ENCODE data around the gene INPP5K.
"Not testable (repeated sequence)": the region's sequence is repeated elsewhere in the genome, so short reads cannot be mapped to it uniquely, and the experiment has no call there.

The INPP5K gene

DNA sequence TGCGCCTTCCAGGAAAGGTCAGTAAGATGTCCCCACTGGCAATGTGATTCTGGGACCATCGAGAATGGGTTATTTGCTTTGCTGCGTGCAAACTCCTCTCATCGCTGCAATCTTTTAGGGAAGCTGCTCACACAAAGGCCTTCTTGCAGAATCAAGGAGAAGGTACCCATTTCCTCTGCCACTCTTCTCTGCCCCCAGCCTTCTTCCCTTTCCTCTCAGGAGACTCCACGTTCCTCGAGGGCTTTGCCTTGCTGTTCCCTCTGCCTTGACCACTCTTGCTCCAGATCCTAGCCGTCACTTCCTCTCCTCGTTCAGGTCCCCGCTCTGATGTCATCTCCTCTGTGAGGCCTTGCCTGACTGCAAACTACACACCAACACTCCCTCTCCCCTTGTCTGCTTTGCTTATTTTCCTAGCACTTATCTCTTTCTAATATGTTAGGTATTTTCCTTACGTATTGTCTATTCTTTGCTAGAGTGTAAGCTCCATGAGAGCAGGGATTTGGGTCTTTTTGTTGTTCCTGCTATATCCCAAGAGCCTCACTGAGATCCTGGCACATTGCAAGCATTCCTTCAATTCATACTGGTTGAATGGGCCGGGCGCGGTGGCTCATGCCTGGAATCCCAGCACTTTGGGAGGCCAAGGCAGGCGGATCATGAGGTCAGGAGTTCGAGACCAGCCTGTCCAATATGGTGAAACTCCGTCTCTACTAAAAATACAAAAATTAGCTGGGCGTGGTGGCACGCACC lies 55.0 kb downstream of the INPP5K start:
- DNase-seq, result no peak

GRCh38 chr17:1460233-1460632 lies 56.2 kb downstream of the INPP5K start:
- no peak for DNase-seq

DNA sequence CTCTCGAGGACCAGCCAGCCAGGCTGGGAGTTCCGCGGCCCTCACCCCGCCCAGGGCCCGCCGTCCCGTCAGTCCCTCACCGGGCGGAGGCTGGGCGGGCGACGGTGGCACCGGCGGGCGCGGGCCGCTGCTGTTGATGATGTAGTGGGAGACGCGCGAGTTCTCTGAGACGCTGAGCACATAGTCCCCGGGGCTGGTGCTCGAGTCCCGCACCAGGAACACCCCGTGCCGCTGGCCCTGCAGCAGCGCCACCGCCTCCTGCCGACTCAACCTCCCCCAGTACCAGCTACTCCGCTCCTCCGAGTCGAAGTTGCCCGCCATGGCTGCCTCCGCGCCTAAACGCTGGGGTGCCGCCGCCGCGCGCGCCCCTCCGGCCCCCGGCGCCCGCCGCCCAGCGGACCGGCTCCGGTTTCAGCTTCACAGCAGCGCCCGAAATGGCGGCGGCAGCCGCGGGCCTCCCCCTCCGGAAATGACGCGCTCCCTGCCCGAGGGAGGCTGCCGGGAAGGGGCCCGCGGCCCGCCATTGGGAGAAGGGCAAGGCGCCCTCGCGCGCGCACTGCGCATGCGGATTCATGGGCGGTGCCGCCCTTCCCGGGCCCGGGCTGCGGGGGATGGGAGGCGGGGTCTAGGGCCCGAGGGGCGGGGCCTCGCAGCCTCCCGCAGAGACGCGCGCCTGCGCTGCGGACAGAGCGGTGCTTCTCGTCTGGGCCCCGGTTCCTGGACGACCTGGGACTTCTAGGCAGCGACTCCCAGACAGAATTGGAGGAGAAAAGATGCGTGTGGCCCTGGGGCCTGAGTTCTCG lies 60.4 kb downstream of the INPP5K start, which contains the start of gene CRK:
TSS of gene CRK (minus strand) at position 436 of the 803 bp plus-strand sequence. CDS start at position 321, 115 bp downstream.
- DNase-seq, result peak; percentile 97 to 99

GRCh38 chr17:1455291-1455796 lies 61.1 kb downstream of the INPP5K start:
- DNase-seq, result peak in 1 of 2 experiments; percentile 28

DNA sequence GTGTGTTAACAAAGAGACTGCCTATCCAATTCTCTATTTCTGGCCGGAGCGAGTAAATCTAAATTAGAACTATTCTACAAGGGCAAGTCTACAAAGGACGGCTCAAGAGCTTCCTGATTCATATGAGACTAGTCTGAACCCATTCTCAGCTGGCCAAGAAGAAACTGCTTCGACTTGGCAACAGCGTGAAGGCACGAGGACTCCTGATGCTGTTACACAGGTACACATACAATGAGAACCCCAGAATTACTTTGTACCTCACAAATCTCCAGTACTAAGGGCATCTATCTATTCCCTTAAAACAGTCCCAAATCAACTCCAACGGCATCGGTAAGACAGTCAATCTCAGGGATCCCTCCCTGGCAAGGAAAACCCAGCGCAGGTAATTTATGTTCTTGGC lies 61.9 kb downstream of the INPP5K start:
- no peak for DNase-seq

GRCh38 chr17:1453694-1454093 lies 62.7 kb downstream of the INPP5K start:
- not testable (repeated sequence) for DNase-seq

DNA sequence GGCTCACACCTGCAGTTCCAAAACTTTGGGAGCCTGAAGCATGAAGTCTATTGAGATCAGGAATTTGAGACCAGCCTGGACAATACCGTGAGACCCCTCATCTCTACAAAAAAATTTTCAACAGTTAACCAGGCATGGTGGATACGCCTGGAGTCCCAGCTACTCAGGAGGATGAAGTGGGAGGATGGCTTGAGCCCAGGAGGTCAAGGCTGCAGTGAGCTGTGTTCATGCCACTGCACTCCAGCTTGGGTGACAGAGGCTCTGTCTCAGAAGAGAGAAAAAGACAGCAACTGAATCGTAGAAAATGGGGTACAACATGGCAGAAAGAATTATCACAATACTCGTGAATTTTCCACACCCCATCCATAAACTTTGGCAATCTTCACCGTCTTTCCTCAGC lies 63.6 kb downstream of the INPP5K start:
- no peak for DNase-seq

DNA sequence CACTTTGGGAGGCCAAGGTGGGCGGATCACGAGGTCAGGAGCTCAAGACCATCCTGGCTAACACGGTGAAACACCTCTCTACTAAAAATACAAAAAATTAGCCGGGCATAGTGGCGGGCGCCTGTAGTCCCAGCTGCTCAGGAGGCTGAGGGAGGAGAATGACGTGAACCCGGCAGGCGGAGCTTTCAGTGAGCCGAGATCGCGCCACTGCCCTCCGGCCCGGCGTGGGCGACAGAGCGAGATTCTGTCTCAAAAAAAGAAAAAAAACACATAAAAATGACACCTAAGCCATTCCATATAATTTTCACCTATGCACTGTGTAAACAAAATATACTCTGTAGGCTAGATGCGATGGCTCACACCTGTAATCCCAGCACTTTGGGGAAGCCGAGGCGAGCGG lies 66.2 kb downstream of the INPP5K start:
- not testable (repeated sequence) for DNase-seq

DNA sequence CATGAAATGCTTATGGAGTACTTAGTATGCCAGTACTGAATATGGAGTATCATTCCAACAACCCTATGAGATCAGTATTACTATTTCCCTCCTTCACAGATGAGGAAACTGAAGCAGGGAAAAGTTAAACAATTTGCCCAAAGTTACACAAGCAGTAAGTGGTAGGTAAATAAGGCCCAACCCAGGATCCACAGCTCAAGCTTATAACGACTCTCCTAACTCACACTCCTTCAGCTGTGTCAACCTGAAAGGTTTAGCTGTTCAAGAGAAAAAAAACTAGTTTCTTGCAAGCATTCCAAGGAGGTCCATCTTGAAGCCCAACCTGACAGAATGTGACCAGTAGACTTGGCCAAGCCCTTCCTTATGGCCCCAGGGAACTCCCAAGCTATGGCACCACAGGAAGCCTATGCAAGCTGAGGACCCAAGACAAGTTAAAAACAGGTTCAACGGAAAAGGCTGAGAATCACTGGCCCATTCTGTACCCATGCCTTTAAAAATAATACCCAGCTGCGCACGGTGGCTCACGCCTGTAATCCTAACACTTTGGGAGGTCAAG lies 66.9 kb downstream of the INPP5K start:
- DNase-seq, result no peak

- no peak for DNase-seq
Measured at GRCh38 chr17:1447052-1447451, 69.4 kb downstream of the INPP5K start.

- DNase-seq, result no peak
Measured at GRCh38 chr17:1446201-1446600, 70.2 kb downstream of the INPP5K start.

DNA sequence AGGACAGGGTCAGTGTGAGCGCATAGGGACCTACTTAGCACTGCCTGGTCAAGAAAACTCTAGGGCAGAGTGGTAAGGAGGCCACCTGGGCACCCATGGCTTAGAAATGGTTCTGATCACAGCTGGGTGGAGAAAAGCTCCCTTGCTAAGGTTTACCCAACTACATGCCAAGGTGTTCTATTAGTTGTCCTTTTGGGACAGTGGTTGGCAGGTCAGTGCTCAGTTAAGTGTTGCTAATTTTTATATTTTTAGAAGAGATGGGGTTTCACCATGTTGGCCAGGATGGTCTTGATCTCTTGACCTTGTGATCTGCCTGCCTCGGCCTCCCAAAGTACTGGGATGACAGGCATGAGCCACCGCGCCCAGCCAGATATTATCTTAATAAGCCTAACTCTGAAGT lies 70.7 kb downstream of the INPP5K start:
- not testable (repeated sequence) for DNase-seq
